WTC11 (cell line): ENCODE measurements around the gene KLK14.

Experiments
- ATF2 ChIP-seq: sonication (generic); formaldehyde crosslinking; IDR thresholded peaks from 2 replicates; pipeline ENCODE4 v1.8.1; 2022; ENCODE audit warnings: low read depth, missing genetic modification reagents, borderline replicate concordance
- CREB1 ChIP-seq: sonication (generic); formaldehyde crosslinking; IDR thresholded peaks from 2 replicates; pipeline ENCODE4 v1.8.0; 2023; ENCODE audit warnings: mild to moderate bottlenecking, missing genetic modification reagents
- ESRRA ChIP-seq: sonication (generic); formaldehyde crosslinking; IDR thresholded peaks from 2 replicates; pipeline ENCODE4 v1.8.1; 2022; ENCODE audit warnings: mild to moderate bottlenecking, missing genetic modification reagents, borderline replicate concordance
- IRF1 ChIP-seq: sonication (generic); formaldehyde crosslinking; IDR thresholded peaks from 2 replicates; pipeline ENCODE4 v1.8.0; 2023; ENCODE audit warnings: missing genetic modification reagents
- JUN ChIP-seq: sonication (generic); formaldehyde crosslinking; IDR thresholded peaks from 2 replicates; pipeline ENCODE4 v1.8.0; 2023; ENCODE audit warnings: mild to moderate bottlenecking, missing genetic modification reagents
- ZNF121 ChIP-seq: sonication (generic); formaldehyde crosslinking; IDR thresholded peaks from 2 replicates; pipeline ENCODE4 v1.8.0; 2023; ENCODE audit warnings: missing genetic modification reagents
- ZNF263 ChIP-seq: sonication (generic); formaldehyde crosslinking; IDR thresholded peaks from 2 replicates; pipeline ENCODE4 v1.8.1; 2022; ENCODE audit warnings: low read depth, mild to moderate bottlenecking, moderate library complexity, missing genetic modification reagents
- TF ChIP-seq, protein P1 (sequence below): sonication (generic); formaldehyde crosslinking; conservative IDR thresholded peaks from 2 replicates; pipeline ENCODE4 v1.8.1; 2023; ENCODE audit warnings: mild to moderate bottlenecking, low read depth, missing genetic modification reagents, moderate library complexity
- TF ChIP-seq, protein P2 (sequence below): fragments of 200-600 bp; IDR thresholded peaks from 2 replicates; pipeline ENCODE4 v1.8.0; 2022; ENCODE audit warnings: antibody characterized with exemption
- TF ChIP-seq, protein P3 (sequence below): fragments of 250-450 bp; sonication (Bioruptor Pico); IDR thresholded peaks from 2 replicates; pipeline ENCODE4 v2.1.2; 2022; ENCODE audit warnings: mild to moderate bottlenecking, moderate library complexity

- no peak for TF ChIP-seq ZNF263
- TF ChIP-seq, protein P1, sequence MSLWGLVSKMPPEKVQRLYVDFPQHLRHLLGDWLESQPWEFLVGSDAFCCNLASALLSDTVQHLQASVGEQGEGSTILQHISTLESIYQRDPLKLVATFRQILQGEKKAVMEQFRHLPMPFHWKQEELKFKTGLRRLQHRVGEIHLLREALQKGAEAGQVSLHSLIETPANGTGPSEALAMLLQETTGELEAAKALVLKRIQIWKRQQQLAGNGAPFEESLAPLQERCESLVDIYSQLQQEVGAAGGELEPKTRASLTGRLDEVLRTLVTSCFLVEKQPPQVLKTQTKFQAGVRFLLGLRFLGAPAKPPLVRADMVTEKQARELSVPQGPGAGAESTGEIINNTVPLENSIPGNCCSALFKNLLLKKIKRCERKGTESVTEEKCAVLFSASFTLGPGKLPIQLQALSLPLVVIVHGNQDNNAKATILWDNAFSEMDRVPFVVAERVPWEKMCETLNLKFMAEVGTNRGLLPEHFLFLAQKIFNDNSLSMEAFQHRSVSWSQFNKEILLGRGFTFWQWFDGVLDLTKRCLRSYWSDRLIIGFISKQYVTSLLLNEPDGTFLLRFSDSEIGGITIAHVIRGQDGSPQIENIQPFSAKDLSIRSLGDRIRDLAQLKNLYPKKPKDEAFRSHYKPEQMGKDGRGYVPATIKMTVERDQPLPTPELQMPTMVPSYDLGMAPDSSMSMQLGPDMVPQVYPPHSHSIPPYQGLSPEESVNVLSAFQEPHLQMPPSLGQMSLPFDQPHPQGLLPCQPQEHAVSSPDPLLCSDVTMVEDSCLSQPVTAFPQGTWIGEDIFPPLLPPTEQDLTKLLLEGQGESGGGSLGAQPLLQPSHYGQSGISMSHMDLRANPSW (CRISPR knock-in tag), result no peak
- TF ChIP-seq, protein P2, sequence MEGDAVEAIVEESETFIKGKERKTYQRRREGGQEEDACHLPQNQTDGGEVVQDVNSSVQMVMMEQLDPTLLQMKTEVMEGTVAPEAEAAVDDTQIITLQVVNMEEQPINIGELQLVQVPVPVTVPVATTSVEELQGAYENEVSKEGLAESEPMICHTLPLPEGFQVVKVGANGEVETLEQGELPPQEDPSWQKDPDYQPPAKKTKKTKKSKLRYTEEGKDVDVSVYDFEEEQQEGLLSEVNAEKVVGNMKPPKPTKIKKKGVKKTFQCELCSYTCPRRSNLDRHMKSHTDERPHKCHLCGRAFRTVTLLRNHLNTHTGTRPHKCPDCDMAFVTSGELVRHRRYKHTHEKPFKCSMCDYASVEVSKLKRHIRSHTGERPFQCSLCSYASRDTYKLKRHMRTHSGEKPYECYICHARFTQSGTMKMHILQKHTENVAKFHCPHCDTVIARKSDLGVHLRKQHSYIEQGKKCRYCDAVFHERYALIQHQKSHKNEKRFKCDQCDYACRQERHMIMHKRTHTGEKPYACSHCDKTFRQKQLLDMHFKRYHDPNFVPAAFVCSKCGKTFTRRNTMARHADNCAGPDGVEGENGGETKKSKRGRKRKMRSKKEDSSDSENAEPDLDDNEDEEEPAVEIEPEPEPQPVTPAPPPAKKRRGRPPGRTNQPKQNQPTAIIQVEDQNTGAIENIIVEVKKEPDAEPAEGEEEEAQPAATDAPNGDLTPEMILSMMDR, result no peak
- TF ChIP-seq ZNF121 (CRISPR knock-in tag), result no peak
- TF ChIP-seq, protein P3, sequence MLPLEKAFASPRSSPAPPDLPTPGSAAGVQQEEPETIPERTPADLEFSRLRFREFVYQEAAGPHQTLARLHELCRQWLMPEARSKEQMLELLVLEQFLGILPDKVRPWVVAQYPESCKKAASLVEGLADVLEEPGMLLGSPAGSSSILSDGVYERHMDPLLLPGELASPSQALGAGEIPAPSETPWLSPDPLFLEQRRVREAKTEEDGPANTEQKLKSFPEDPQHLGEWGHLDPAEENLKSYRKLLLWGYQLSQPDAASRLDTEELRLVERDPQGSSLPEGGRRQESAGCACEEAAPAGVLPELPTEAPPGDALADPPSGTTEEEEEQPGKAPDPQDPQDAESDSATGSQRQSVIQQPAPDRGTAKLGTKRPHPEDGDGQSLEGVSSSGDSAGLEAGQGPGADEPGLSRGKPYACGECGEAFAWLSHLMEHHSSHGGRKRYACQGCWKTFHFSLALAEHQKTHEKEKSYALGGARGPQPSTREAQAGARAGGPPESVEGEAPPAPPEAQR (CRISPR knock-in tag), result no peak
- TF ChIP-seq ATF2, result no peak
- TF ChIP-seq JUN (CRISPR knock-in tag), result no peak
- TF ChIP-seq CREB1, result no peak
- no peak for TF ChIP-seq ESRRA (CRISPR knock-in tag)
- TF ChIP-seq IRF1, result no peak
Observed at GRCh38 chr19:51121257-51121656, 38.6 kb upstream of the KLK14 start.
